Loucy (cell line): ENCODE results near the gene TSPAN3.
A peak's percentile ranks its signal among the peaks of the same experiment; 100 is the strongest.

Experiments
- CTCF ChIP-seq: fragments of 200-600 bp; sonication (generic); conservative IDR thresholded peaks from 2 replicates; pipeline ENCODE4 v1.5.1; 2014; ENCODE audit warnings: mild to moderate bottlenecking, antibody characterized with exemption, low read length
- EZH2phosphoT487 ChIP-seq: fragments of 200-600 bp; IDR thresholded peaks from 2 replicates; pipeline ENCODE4 v1.6.1; 2018; ENCODE audit warnings: antibody characterized with exemption, mild to moderate bottlenecking, moderate library complexity, borderline replicate concordance

- TF ChIP-seq CTCF (peak; percentile 68), EZH2phosphoT487 (no peak)
These were observed 23.6 kb upstream of the TSPAN3 start for GRCh38 chr15:77094397-77095030.
